Panc1 (cell line): ENCODE results near the gene P2RY13. TPM values are rescaled to one million over a fixed set of nuclear protein-coding genes. Genes with fewer than 3 reads are reported as not detected.

Experiments
- ATAC-seq: fragments of 200-7000 bp; cut with Tn5 transposase; 2 replicates; pipeline ENCODE4 v1.9.1; 2020; ENCODE audit warnings: mild to moderate bottlenecking, moderate library complexity
- BruUV-seq: library from RNA; stranded (reverse); fragments of 400-500 nt; replicated peaks from 2 replicates; lab custom pipeline; 2021; lab: Mats Ljungman, UMichigan
- CTCF ChIA-PET: fragments of 300-600 bp; sonication (Branson Sonifier 250); formaldehyde crosslinking; loops from one replicate; lab custom pipeline; 2022; ENCODE audit warnings: antibody characterized with exemption; lab: Charles Lee
- POLR2A ChIA-PET: fragments of 300-600 bp; sonication (Branson Sonifier 250); formaldehyde crosslinking; loops from one replicate; lab custom pipeline; 2022; ENCODE audit warnings: antibody characterized with exemption; lab: Charles Lee
- DNase-seq: peaks from one replicate; pipeline ENCODE4 v3.0.0-alpha.2; 2010; ENCODE audit warnings: low read depth, low spot score
- H3K27ac ChIP-seq: 2 replicates; pipeline ENCODE4 v1.5.1; 2011; ENCODE audit warnings: mild to moderate bottlenecking, low read length, inconsistent platforms
- H3K27me3 ChIP-seq: fragments of 200-500 bp; sonication (Bioruptor generic); 2 replicates; pipeline ENCODE4 v1.6.0; 2014; ENCODE audit warnings: low read length, inconsistent platforms; ENCODE audit not compliant: control insufficient read depth, insufficient read depth
- H3K36me3 ChIP-seq: fragments of 200-500 bp; sonication (Bioruptor generic); 2 replicates; pipeline ENCODE4 v1.5.1; 2014; ENCODE audit warnings: inconsistent platforms, mild to moderate bottlenecking, low read length, moderate library complexity; ENCODE audit not compliant: control insufficient read depth, insufficient read depth
- H3K4me1 ChIP-seq: 2 replicates; pipeline ENCODE4 v1.5.1; 2011; ENCODE audit warnings: inconsistent platforms, mild to moderate bottlenecking, low read length, moderate library complexity; ENCODE audit not compliant: control insufficient read depth, insufficient read depth
- H3K4me3 ChIP-seq, 2 experiments: 2 replicates each; pipeline ENCODE4 v1.5.1; 2011 to 2012; ENCODE audit warnings: low read depth in 2 of 2, low read length in 2 of 2, mild to moderate bottlenecking in 2 of 2, inconsistent platforms in 1 of 2, moderate library complexity in 1 of 2
- H3K9me3 ChIP-seq: fragments of 200-500 bp; sonication (Bioruptor generic); 2 replicates; pipeline ENCODE4 v1.5.1; 2014; ENCODE audit warnings: low read depth, mild to moderate bottlenecking, inconsistent platforms, low read length, moderate library complexity; ENCODE audit not compliant: control insufficient read depth, insufficient read depth
- POLR2AphosphoS5 ChIP-seq: IDR thresholded peaks from 2 replicates; pipeline ENCODE4 v1.6.1; 2012; ENCODE audit warnings: mild to moderate bottlenecking, low read depth, low read length, moderate library complexity
- SIN3A ChIP-seq: IDR thresholded peaks from 2 replicates; pipeline ENCODE4 v1.6.1; 2012; ENCODE audit warnings: low read depth, mild to moderate bottlenecking, low read length, moderate library complexity, borderline replicate concordance; ENCODE audit not compliant: insufficient read depth
- TCF7L2 ChIP-seq: IDR thresholded peaks from 2 replicates; pipeline ENCODE4 v1.6.1; 2011; ENCODE audit warnings: mild to moderate bottlenecking, low read depth, low read length, inconsistent platforms
- in situ Hi-C: cut with HindIII; loops from 2 replicates; pipeline ENCODE4 v1.10.0; 2016; ENCODE audit warnings: low sequenced_read_pairs, low pct_unique_long_range_greater_than_20kb
- intact Hi-C: fragments of 100-400 bp; cut with micrococcal nuclease; formaldehyde crosslinking; loops from one replicate; pipeline ENCODE4 v1.10.0; 2022; ENCODE audit not compliant: unreplicated experiment
- total RNA-seq: library from RNA; stranded (reverse); gene quantifications from one replicate; pipeline ENCODE4 v1.2.1, GENCODE V29; 2021; ENCODE audit not compliant: unreplicated experiment
- TF ChIP-seq, protein P1 (sequence below), 2 experiments: IDR thresholded peaks; 2 replicates each; pipeline ENCODE4 v1.6.1; 2011 to 2012; ENCODE audit warnings: low read depth in 2 of 2, control low read depth in 1 of 2, low read length in 1 of 2, mild to moderate bottlenecking in 1 of 2, moderate library complexity in 1 of 2; ENCODE audit not compliant: insufficient read depth in 1 of 2
- TF ChIP-seq, protein P2 (sequence below): fragments of 450-650 bp; IDR thresholded peaks from 2 replicates; pipeline ENCODE4 v1.5.1; 2017; ENCODE audit warnings: mild to moderate bottlenecking

P2RY13 gene
- total RNA-seq, 1 experiment from 2014 or later = not detected

DNA sequence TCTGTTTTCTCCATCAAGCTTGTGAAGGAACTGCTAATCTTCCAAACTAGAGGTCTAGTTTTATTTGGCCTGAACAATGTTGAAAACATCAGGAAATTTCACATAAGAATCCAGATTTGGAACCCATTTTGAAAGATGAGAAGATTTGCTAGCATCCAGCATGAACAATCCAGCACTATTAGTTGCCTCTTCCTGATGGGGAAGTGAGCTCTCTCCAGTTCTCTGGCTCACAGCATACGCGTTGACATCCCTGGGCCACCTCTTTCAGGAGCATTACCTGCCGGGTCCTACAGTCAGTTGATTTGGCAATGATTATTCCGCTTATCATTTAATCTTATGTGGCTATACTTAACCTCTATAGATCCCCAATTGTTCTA is 23.6 kb downstream of the P2RY13 start:
- ATAC-seq = no peak
- Histone ChIP-seq H3K27me3 (no peaks in the 10 kb centered on the region), H3K36me3 (no peaks in the 10 kb centered on the region), H3K4me3 (no peak overlapping the region), H3K9me3 (no peaks in the 10 kb centered on the region), H3K27ac (no peak overlapping the region), H3K4me1 (no peaks in the 10 kb centered on the region)
- no TSS peak for BruUV-seq
- ChIA-PET POLR2A (no interaction called here), CTCF (no interaction called here)
- in situ Hi-C loops = no loop called here
- DNase-seq = no peak
- intact Hi-C loops = no loop called here
- TF ChIP-seq POLR2AphosphoS5 = no peak
- TF ChIP-seq, protein P1, sequence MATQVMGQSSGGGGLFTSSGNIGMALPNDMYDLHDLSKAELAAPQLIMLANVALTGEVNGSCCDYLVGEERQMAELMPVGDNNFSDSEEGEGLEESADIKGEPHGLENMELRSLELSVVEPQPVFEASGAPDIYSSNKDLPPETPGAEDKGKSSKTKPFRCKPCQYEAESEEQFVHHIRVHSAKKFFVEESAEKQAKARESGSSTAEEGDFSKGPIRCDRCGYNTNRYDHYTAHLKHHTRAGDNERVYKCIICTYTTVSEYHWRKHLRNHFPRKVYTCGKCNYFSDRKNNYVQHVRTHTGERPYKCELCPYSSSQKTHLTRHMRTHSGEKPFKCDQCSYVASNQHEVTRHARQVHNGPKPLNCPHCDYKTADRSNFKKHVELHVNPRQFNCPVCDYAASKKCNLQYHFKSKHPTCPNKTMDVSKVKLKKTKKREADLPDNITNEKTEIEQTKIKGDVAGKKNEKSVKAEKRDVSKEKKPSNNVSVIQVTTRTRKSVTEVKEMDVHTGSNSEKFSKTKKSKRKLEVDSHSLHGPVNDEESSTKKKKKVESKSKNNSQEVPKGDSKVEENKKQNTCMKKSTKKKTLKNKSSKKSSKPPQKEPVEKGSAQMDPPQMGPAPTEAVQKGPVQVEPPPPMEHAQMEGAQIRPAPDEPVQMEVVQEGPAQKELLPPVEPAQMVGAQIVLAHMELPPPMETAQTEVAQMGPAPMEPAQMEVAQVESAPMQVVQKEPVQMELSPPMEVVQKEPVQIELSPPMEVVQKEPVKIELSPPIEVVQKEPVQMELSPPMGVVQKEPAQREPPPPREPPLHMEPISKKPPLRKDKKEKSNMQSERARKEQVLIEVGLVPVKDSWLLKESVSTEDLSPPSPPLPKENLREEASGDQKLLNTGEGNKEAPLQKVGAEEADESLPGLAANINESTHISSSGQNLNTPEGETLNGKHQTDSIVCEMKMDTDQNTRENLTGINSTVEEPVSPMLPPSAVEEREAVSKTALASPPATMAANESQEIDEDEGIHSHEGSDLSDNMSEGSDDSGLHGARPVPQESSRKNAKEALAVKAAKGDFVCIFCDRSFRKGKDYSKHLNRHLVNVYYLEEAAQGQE (IDR thresholded peaks at IDR 0.05; ENCODE audit: insufficient read depth in 1 of 2, low read depth in 2 of 2, low read length in 1 of 2) = no peak
- TF ChIP-seq SIN3A = no peak
- TF ChIP-seq, protein P2, sequence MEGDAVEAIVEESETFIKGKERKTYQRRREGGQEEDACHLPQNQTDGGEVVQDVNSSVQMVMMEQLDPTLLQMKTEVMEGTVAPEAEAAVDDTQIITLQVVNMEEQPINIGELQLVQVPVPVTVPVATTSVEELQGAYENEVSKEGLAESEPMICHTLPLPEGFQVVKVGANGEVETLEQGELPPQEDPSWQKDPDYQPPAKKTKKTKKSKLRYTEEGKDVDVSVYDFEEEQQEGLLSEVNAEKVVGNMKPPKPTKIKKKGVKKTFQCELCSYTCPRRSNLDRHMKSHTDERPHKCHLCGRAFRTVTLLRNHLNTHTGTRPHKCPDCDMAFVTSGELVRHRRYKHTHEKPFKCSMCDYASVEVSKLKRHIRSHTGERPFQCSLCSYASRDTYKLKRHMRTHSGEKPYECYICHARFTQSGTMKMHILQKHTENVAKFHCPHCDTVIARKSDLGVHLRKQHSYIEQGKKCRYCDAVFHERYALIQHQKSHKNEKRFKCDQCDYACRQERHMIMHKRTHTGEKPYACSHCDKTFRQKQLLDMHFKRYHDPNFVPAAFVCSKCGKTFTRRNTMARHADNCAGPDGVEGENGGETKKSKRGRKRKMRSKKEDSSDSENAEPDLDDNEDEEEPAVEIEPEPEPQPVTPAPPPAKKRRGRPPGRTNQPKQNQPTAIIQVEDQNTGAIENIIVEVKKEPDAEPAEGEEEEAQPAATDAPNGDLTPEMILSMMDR = no peak
- TF ChIP-seq TCF7L2 = no peak

DNA sequence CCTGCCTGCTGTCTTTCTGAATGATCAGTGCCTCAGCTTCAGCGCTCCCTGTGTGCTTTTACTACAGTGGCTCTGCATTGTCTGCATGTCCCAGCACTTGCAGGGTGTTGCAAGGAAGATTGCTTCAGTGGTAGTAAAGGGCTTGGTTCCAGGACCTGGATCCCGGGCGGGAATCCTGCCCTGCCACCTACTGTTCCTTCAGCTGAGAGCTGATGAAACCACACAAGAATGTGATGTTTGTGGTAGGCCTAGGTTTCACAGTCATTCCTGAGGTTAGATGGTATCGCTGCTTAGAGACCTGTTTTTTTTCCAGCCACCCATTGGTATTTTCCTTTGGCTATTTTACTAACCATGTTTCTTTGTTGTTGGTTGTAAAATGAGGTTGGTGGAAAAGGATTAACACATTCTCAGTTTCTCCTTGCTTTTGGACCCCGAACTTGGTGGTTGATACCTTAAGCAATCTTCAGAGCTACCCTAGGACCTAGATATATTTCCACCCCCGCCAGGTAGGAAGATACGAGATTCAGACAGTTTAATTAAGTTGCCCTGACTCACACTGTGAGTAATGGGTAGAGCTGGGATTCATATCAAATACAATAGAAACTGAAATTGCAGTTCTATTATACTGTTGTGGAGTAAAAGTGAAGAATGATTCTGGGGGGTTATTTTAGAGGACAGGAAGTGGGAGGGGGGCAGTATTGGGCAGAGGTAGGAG is 24.1 kb downstream of the P2RY13 start:
- H3K9me3 ChIP-seq = no peaks in the 10 kb centered on the region
- BruUV-seq = no TSS peak
- intact Hi-C loops (no loop called here), in situ Hi-C loops (no loop called here)
- CTCF ChIA-PET = no interaction called here
- no peaks in the 10 kb centered on the region for H3K36me3 ChIP-seq
- peak; percentile 94 for ATAC-seq
- POLR2A ChIA-PET = no interaction called here
- no peaks in the 10 kb centered on the region for H3K4me1 ChIP-seq
- H3K27me3 ChIP-seq = no peaks in the 10 kb centered on the region
- TF ChIP-seq TCF7L2 (0 out of 2 replicates have a peak, but pooled peaks have one; percentile 42), POLR2AphosphoS5 (no peak)
- no peak for DNase-seq
- H3K4me3 ChIP-seq = no peak overlapping the region
- H3K27ac ChIP-seq = no peak overlapping the region

DNA sequence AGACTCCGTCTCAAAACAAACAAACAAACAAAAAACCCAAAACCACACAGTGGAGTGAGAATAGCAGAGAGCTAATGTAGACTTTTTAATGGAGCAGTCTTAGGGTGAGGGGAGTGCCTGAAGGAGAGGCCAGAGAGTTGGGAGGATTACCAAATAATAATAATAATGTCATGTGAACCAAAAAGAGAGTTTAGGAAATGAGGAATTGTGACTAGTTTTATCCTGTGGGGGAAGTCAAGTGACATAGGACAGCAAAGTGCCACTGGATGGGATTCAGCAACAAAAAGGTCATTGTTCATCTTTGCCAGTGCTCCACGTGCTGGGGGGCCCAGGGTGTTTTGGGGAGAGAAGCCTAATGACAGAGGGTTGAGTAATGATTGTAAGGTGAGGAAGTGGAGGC is 25.6 kb downstream of the P2RY13 start:
- H3K36me3 ChIP-seq = no peaks in the 10 kb centered on the region
- ChIA-PET CTCF (no interaction called here), POLR2A (no interaction called here)
- ATAC-seq (no peak), DNase-seq (no peak)
- no peaks in the 10 kb centered on the region for H3K27me3 ChIP-seq
- intact Hi-C loops = no loop called here
- no TSS peak for BruUV-seq
- no peak overlapping the region for H3K27ac ChIP-seq
- in situ Hi-C loops = no loop called here
- H3K9me3 ChIP-seq = no peaks in the 10 kb centered on the region
- no peak overlapping the region for H3K4me3 ChIP-seq
- H3K4me1 ChIP-seq = no peaks in the 10 kb centered on the region
- TF ChIP-seq, protein P1 (IDR thresholded peaks at IDR 0.05; ENCODE audit: insufficient read depth in 1 of 2, low read depth in 2 of 2, low read length in 1 of 2) = no peak
- TF ChIP-seq SIN3A = no peak
- no peak for TF ChIP-seq POLR2AphosphoS5
- TF ChIP-seq, protein P2 = no peak
- no peak for TF ChIP-seq TCF7L2
